Thyroid gland (tissue), 4 donors: ENCODE results near the gene RAB32. TPM values are rescaled to one million over a fixed set of nuclear protein-coding genes. Genes with fewer than 3 reads are reported as not detected.

Experiments
- DNase-seq, 2 donors: peaks; one replicate each; pipeline ENCODE4 v3.0.0-alpha.2; 2019
- H3K27ac ChIP-seq, 3 donors: fragments of 200-600 bp; sonication (generic); 1 replicate in 2 of 3; 2 replicates in 1 of 3; pipeline ENCODE4 v1.5.1; 2016 to 2019; ENCODE audit warnings: mild to moderate bottlenecking in 1 of 3, moderate library complexity in 1 of 3
- H3K27me3 ChIP-seq: fragments of 200-600 bp; sonication (generic); one replicate; pipeline ENCODE4 v1.5.1; 2019
- H3K36me3 ChIP-seq, 2 donors: fragments of 200-600 bp; sonication (generic); one replicate each; pipeline ENCODE4 v1.5.1; 2016 to 2019
- H3K4me1 ChIP-seq, 2 donors: fragments of 200-600 bp; sonication (generic); one replicate each; pipeline ENCODE4 v1.5.1; 2017 to 2019
- H3K4me3 ChIP-seq, 3 donors: fragments of 200-600 bp; sonication (generic); replicated peaks in 1 of 3; 1 replicate in 2 of 3; 2 replicates in 1 of 3; pipeline ENCODE4 v1.5.1; 2016; ENCODE audit warnings: mild to moderate bottlenecking in 1 of 3
- H3K9me3 ChIP-seq: fragments of 200-600 bp; sonication (generic); one replicate; pipeline ENCODE4 v1.5.1; 2017
- CTCF ChIP-seq, 6 experiments: fragments of 200-600 bp in 3 of 6; fragments of 450-650 bp in 3 of 6; sonication (generic) in 3 of 6; IDR thresholded peaks; one replicate each; pipeline ENCODE4 v1.5.1; 2016 to 2019; ENCODE audit warnings: antibody characterized with exemption in 6 of 6, mild to moderate bottlenecking in 2 of 6, inconsistent platforms in 1 of 6, moderate library complexity in 1 of 6
- POLR2A ChIP-seq, 2 donors: fragments of 450-650 bp; IDR thresholded peaks; one replicate each; pipeline ENCODE4 v1.6.1; 2017; ENCODE audit warnings: antibody characterized with exemption in 2 of 2, mild to moderate bottlenecking in 2 of 2, moderate library complexity in 1 of 2
- whole genome bisulfite sequencing, 2 donors: methylation state at CpG; one replicate each; pipeline ENCODE4 v1.1.5; 2017; 5-methylcytosine and 5-hydroxymethylcytosine counted together
- intact Hi-C: fragments of 100-400 bp; cut with DNase I; formaldehyde crosslinking; loops from one replicate; pipeline ENCODE4 v1.15.1; 2023
- total RNA-seq, 4 donors: library from RNA; depleted of rRNA; stranded (reverse); fragments of >200 nt; gene quantifications; one replicate each; pipeline ENCODE4 v1.2.3, GENCODE V29; 2016

Gene RAB32
- total RNA-seq, 4 donors from 2014 or later: 8.6 to 23.8 (median 18.3) TPM

GRCh38 chr6:146593986-146594385 lies 50.4 kb downstream of the RAB32 start:
- no peak for DNase-seq
- TF ChIP-seq CTCF (IDR thresholded peaks at IDR 0.05): no peak
- no peak for TF ChIP-seq POLR2A (IDR thresholded peaks at IDR 0.05)
- H3K4me1 ChIP-seq: peaks cover 0 to 6% of the 10 kb centered on the region in 2 donors
- no peak overlapping the region for H3K27ac ChIP-seq
- H3K4me3 ChIP-seq: no peak overlapping the region
- intact Hi-C loops: no loop called here
- H3K9me3 ChIP-seq: no peaks in the 10 kb centered on the region
- H3K36me3 ChIP-seq: no peaks in the 10 kb centered on the region
- 79% methylated on average over 2 of the region's 2 CpGs for WGBS, 2 donors
- H3K27me3 ChIP-seq: no peaks in the 10 kb centered on the region

GRCh38 chr6:146594495-146594894 lies 50.9 kb downstream of the RAB32 start:
- DNase-seq: no peak
- intact Hi-C loops: no loop called here
- H3K27me3 ChIP-seq: no peaks in the 10 kb centered on the region
- no peak overlapping the region for H3K4me3 ChIP-seq
- WGBS, 2 donors: 76 to 87% methylated on average over 1 of the region's 1 CpG
- no peaks in the 10 kb centered on the region for H3K9me3 ChIP-seq
- H3K27ac ChIP-seq: no peak overlapping the region
- H3K4me1 ChIP-seq: peaks cover 0 to 9% of the 10 kb centered on the region in 2 donors
- H3K36me3 ChIP-seq: no peaks in the 10 kb centered on the region
- TF ChIP-seq CTCF (IDR thresholded peaks at IDR 0.05) (no peak), POLR2A (IDR thresholded peaks at IDR 0.05) (no peak)

- H3K4me1 ChIP-seq: peaks cover 0 to 9% of the 10 kb centered on the region in 2 donors
- H3K4me3 ChIP-seq: no peak overlapping the region
- WGBS, 2 donors: 64 to 82% methylated on average over 2 of the region's 2 CpGs
- intact Hi-C loops: no loop called here
- TF ChIP-seq POLR2A (IDR thresholded peaks at IDR 0.05) (no peak), CTCF (IDR thresholded peaks at IDR 0.05) (no peak)
- H3K27me3 ChIP-seq: no peaks in the 10 kb centered on the region
- H3K36me3 ChIP-seq: no peaks in the 10 kb centered on the region
- no peak for DNase-seq
- H3K9me3 ChIP-seq: no peaks in the 10 kb centered on the region
- H3K27ac ChIP-seq: no peak overlapping the region
Measured at GRCh38 chr6:146595972-146596731, 52.5 kb downstream of the RAB32 start.

- no peaks in the 10 kb centered on the region for H3K27me3 ChIP-seq
- intact Hi-C loops: no loop called here
- TF ChIP-seq POLR2A (IDR thresholded peaks at IDR 0.05): no peak
- TF ChIP-seq CTCF (IDR thresholded peaks at IDR 0.05): no peak
- H3K9me3 ChIP-seq: no peaks in the 10 kb centered on the region
- H3K36me3 ChIP-seq: no peaks in the 10 kb centered on the region
- H3K4me1 ChIP-seq: peaks cover 0 to 9% of the 10 kb centered on the region in 2 donors
- peak; percentile 25 to 40 for DNase-seq
- WGBS, 2 donors: 3 to 5% methylated on average over 22 to 31 of the region's 32 CpGs
- H3K4me3 ChIP-seq: peak within 1 kb of the TSS in 2 of 3 donors; percentile 12 to 24
- H3K27ac ChIP-seq: no peak within 1 kb of the TSS
Measured at GRCh38 chr6:146598772-146599405, 55.3 kb downstream of the RAB32 start, which contains the start of gene ADGB. Gene ADGB (plus strand): TSS chr6:146598972. CDS start chr6:146599041, 69 bp downstream.

- H3K9me3 ChIP-seq: no peaks in the 10 kb centered on the region
- 61 to 67% methylated on average over 4 of the region's 4 CpGs for WGBS, 2 donors
- H3K27ac ChIP-seq: no peak overlapping the region
- H3K4me3 ChIP-seq: no peak overlapping the region
- no peaks in the 10 kb centered on the region for H3K27me3 ChIP-seq
- DNase-seq: no peak
- no peaks in the 10 kb centered on the region for H3K36me3 ChIP-seq
- H3K4me1 ChIP-seq: peaks cover 0 to 9% of the 10 kb centered on the region in 2 donors
- no peak for TF ChIP-seq POLR2A (IDR thresholded peaks at IDR 0.05)
- TF ChIP-seq CTCF (IDR thresholded peaks at IDR 0.05): no peak
- intact Hi-C loops: no loop called here
Measured at GRCh38 chr6:146601352-146601751, 57.7 kb downstream of the RAB32 start.
